ENCODE data around the gene LARP4B.

- TF ChIP-seq CTCF (IDR thresholded peaks at IDR 0.05) (no peak), POLR2AphosphoS5 (IDR thresholded peaks at IDR 0.05; ENCODE audit: insufficient read depth in 1 of 2, low read depth in 1 of 2) (no peak)
Measured at GRCh38 chr10:876438-876837, 55.1 kb downstream of the LARP4B start.

Data from vagina (tissue), 2 donors.